HepG2 (cell line): ENCODE results near the gene MPI. TPM values are rescaled to one million over a fixed set of nuclear protein-coding genes. Genes with fewer than 3 reads are reported as not detected.

ENCODE experiments used
- BCL6 ChIP-seq: IDR thresholded peaks from 2 replicates; pipeline ENCODE4 v1.6.1; 2016; ENCODE audit warnings: missing genetic modification reagents, missing compliant biosample characterization
- DR1 ChIP-seq: sonication (generic); formaldehyde crosslinking; IDR thresholded peaks from 2 replicates; pipeline ENCODE4 v1.8.0; 2021; ENCODE audit warnings: mild to moderate bottlenecking, missing genetic modification reagents, inconsistent platforms
- ETV6 ChIP-seq: sonication (generic); formaldehyde crosslinking; conservative IDR thresholded peaks from 2 replicates; pipeline ENCODE4 v1.4.0; 2020; ENCODE audit warnings: missing genetic modification reagents
- FOXK2 ChIP-seq: fragments of 450-650 bp; IDR thresholded peaks from 2 replicates; pipeline ENCODE4 v1.6.1; 2016
- FOXM1 ChIP-seq: sonication (generic); formaldehyde crosslinking; IDR thresholded peaks from 2 replicates; pipeline ENCODE4 v1.5.0; 2020; ENCODE audit warnings: missing genetic modification reagents
- GLMP ChIP-seq: sonication (generic); formaldehyde crosslinking; IDR thresholded peaks from 2 replicates; pipeline ENCODE4 v1.9.0; 2021; ENCODE audit warnings: missing genetic modification reagents, mild to moderate bottlenecking, borderline replicate concordance
- GMEB2 ChIP-seq: IDR thresholded peaks from 2 replicates; pipeline ENCODE4 v1.6.1; 2016; ENCODE audit warnings: missing biosample characterization, missing genetic modification reagents, low read depth
- HNRNPL ChIP-seq: fragments of 200-400 bp; formaldehyde crosslinking; IDR thresholded peaks from 2 replicates; pipeline ENCODE4 v1.6.1; 2017; ENCODE audit warnings: mild to moderate bottlenecking, low read depth, low read length
- ISX ChIP-seq: sonication (generic); formaldehyde crosslinking; conservative IDR thresholded peaks from 2 replicates; pipeline ENCODE4 v1.5.0; 2020; ENCODE audit warnings: missing genetic modification reagents
- MAF1 ChIP-seq: sonication (generic); formaldehyde crosslinking; IDR thresholded peaks from 2 replicates; pipeline ENCODE4 v1.5.0; 2020; ENCODE audit warnings: missing genetic modification reagents, borderline replicate concordance
- MIER2 ChIP-seq: IDR thresholded peaks from 2 replicates; pipeline ENCODE4 v1.6.1; 2016; ENCODE audit warnings: missing biosample characterization, missing genetic modification reagents
- NFKBIZ ChIP-seq: IDR thresholded peaks from 2 replicates; pipeline ENCODE4 v1.6.1; 2018; ENCODE audit warnings: missing genetic modification reagents, missing compliant biosample characterization
- RNF2 ChIP-seq: fragments of 450-650 bp; conservative IDR thresholded peaks from 2 replicates; pipeline ENCODE4 v1.6.1; 2016; ENCODE audit warnings: low read depth
- SAFB2 ChIP-seq: sonication (generic); formaldehyde crosslinking; IDR thresholded peaks from 2 replicates; pipeline ENCODE4 v1.5.1; 2020; ENCODE audit warnings: missing genetic modification reagents, low read depth, mild to moderate bottlenecking, borderline replicate concordance
- TCF7L2 ChIP-seq: IDR thresholded peaks from 2 replicates; pipeline ENCODE4 v1.6.1; 2011; ENCODE audit warnings: mild to moderate bottlenecking, low read depth, low read length, moderate library complexity
- YY1 ChIP-seq: IDR thresholded peaks from 2 replicates; pipeline ENCODE4 v1.6.1; 2011; ENCODE audit warnings: low read length, low read depth, moderate library complexity, mild to moderate bottlenecking; ENCODE audit not compliant: insufficient read depth, insufficient replicate concordance
- ZMYM3 ChIP-seq: sonication (generic); formaldehyde crosslinking; IDR thresholded peaks from 2 replicates; pipeline ENCODE4 v1.5.1; 2020; ENCODE audit warnings: mild to moderate bottlenecking, missing genetic modification reagents
- ZNF317 ChIP-seq: sonication (generic); formaldehyde crosslinking; IDR thresholded peaks from 2 replicates; pipeline ENCODE4 v1.5.0; 2020; ENCODE audit warnings: mild to moderate bottlenecking, missing genetic modification reagents
- ZNF343 ChIP-seq: sonication (generic); formaldehyde crosslinking; IDR thresholded peaks from 2 replicates; pipeline ENCODE4 v1.4.0; 2020; ENCODE audit warnings: mild to moderate bottlenecking, missing genetic modification reagents
- ZNF503 ChIP-seq: sonication (generic); formaldehyde crosslinking; IDR thresholded peaks from 2 replicates; pipeline ENCODE4 v1.4.0; 2020; ENCODE audit warnings: missing genetic modification reagents
- ZNF589 ChIP-seq: sonication (generic); formaldehyde crosslinking; conservative IDR thresholded peaks from 2 replicates; pipeline ENCODE4 v1.8.0; 2022; ENCODE audit warnings: mild to moderate bottlenecking, moderate library complexity, missing genetic modification reagents
- ZNF678 ChIP-seq: sonication (generic); formaldehyde crosslinking; IDR thresholded peaks from 2 replicates; pipeline ENCODE4 v1.4.0; 2020; ENCODE audit warnings: mild to moderate bottlenecking, missing genetic modification reagents
- ZNF780A ChIP-seq: sonication (generic); formaldehyde crosslinking; IDR thresholded peaks from 2 replicates; pipeline ENCODE4 v1.8.0; 2022; ENCODE audit warnings: mild to moderate bottlenecking, missing genetic modification reagents, moderate library complexity
- polyA plus RNA-seq, 8 experiments: library from polyadenylated mRNA; depleted of rRNA in 3 of 8; stranded (reverse) in 7 of 8; unstranded in 1 of 8; fragments of >200 nt; fragmentation: Illumina TruSeq in 4 of 8; extraction: Trizol in 4 of 8; gene quantifications; 2 replicates each; pipeline versions ENCODE4 v1.2.1 to v1.2.3, GENCODE V29; 2011 to 2016; ENCODE audit warnings: low read depth in 4 of 8, missing spikeins in 1 of 8, mixed read lengths in 1 of 8; ENCODE audit not compliant: insufficient read depth in 1 of 8
- total RNA-seq, 5 experiments: library from RNA; depleted of rRNA; stranded (reverse); fragments of >200 nt; fragmentation: Illumina TruSeq; extraction: Trizol; gene quantifications; 2 replicates each; pipeline ENCODE4 v1.2.3, GENCODE V29; 2016; ENCODE audit warnings: low read depth in 1 of 5
- TF ChIP-seq, protein P1 (sequence below): sonication (generic); formaldehyde crosslinking; IDR thresholded peaks from 2 replicates; pipeline ENCODE4 v1.5.1; 2020; ENCODE audit warnings: mild to moderate bottlenecking, missing genetic modification reagents

Gene MPI
- total and polyA plus RNA-seq, 2 of the 13 experiments (the other 11 are each of a cell fraction or from before 2014, with no cell fraction given), result 36.9 to 63.5 TPM

GRCh38 chr15:74873036-74873755 lies 16.6 kb upstream of the MPI start, which contains the start of gene SCAMP2 (continued):
- peak; percentile 63; the same call in 1 of the 2 replicates for TF ChIP-seq ETV6
- TF ChIP-seq MIER2 (CRISPR knock-in tag), result no peak
- no peak for TF ChIP-seq TCF7L2
- peak; percentile 28; the same call in 1 of the 2 replicates for TF ChIP-seq DR1 (CRISPR knock-in tag)
- no peak for TF ChIP-seq GMEB2 (CRISPR knock-in tag)
- no peak for TF ChIP-seq ZNF780A
- TF ChIP-seq ZNF343 (CRISPR knock-in tag), result no peak
- TF ChIP-seq YY1, result no peak
- 0 out of 2 replicates have a peak, but pooled peaks have one; percentile 45 for TF ChIP-seq ZNF678
- no peak for TF ChIP-seq ISX (CRISPR knock-in tag)
- no peak for TF ChIP-seq HNRNPL
- no peak for TF ChIP-seq FOXK2
- no peak for TF ChIP-seq ZNF589
- TF ChIP-seq MAF1 (CRISPR knock-in tag), result no peak
- no peak for TF ChIP-seq FOXM1 (CRISPR knock-in tag)
- no peak for TF ChIP-seq GLMP
- no peak for TF ChIP-seq NFKBIZ (CRISPR knock-in tag)
- TF ChIP-seq SAFB2 (CRISPR knock-in tag), result no peak
- TF ChIP-seq RNF2, result peak; percentile 73; the same call in 1 of the 2 replicates
- no peak for TF ChIP-seq ZMYM3 (CRISPR knock-in tag)
- no peak for TF ChIP-seq ZNF503 (CRISPR knock-in tag)
- no peak for TF ChIP-seq ZNF317 (CRISPR knock-in tag)
- no peak for TF ChIP-seq BCL6
- TF ChIP-seq, protein P1, sequence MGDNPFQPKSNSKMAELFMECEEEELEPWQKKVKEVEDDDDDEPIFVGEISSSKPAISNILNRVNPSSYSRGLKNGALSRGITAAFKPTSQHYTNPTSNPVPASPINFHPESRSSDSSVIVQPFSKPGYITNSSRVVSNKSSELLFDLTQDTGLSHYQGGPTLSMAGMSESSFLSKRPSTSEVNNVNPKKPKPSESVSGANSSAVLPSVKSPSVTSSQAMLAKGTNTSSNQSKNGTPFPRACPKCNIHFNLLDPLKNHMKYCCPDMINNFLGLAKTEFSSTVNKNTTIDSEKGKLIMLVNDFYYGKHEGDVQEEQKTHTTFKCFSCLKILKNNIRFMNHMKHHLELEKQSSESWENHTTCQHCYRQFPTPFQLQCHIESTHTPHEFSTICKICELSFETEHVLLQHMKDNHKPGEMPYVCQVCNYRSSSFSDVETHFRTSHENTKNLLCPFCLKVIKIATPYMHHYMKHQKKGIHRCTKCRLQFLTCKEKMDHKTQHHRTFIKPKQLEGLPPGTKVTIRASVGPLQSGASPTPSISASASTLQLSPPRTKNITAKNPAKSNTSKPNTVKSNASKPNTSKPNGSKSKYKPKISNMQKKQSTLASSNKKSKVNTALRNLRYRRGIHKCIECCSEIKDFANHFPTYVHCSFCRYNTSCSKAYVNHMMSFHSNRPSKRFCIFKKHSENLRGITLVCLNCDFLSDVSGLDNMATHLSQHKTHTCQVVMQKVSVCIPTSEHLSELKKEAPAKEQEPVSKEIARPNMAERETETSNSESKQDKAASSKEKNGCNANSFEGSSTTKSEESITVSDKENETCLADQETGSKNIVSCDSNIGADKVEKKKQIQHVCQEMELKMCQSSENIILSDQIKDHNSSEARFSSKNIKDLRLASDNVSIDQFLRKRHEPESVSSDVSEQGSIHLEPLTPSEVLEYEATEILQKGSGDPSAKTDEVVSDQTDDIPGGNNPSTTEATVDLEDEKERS (CRISPR knock-in tag), result no peak
